H9 (cell line): ENCODE data around the gene COL4A4. TPM values are rescaled to one million over a fixed set of nuclear protein-coding genes. Genes with fewer than 3 reads are reported as not detected.
A peak's percentile ranks its signal among the peaks of the same experiment; 100 is the strongest.

Source experiments
- DNase-seq: peaks from one replicate; pipeline ENCODE4 v3.0.0-alpha.2; 2017
- H2AFZ ChIP-seq: one replicate; pipeline ENCODE4 v1.6.1; 2013; ENCODE audit warnings: mild to moderate bottlenecking, low read length, control low read depth, moderate library complexity
- H2AK5ac ChIP-seq: 2 replicates; pipeline ENCODE4 v1.6.1; 2013; ENCODE audit warnings: low read length, control low read depth, mixed read lengths; ENCODE audit not compliant: insufficient read length
- H2BK120ac ChIP-seq: one replicate; pipeline ENCODE4 v1.6.1; 2013; ENCODE audit warnings: low read depth, mild to moderate bottlenecking, low read length, control low read depth, inconsistent platforms; ENCODE audit not compliant: poor library complexity, severe bottlenecking
- H2BK12ac ChIP-seq: 2 replicates; pipeline ENCODE4 v1.6.1; 2013; ENCODE audit warnings: low read length, control low read depth, mixed read lengths, low read depth; ENCODE audit not compliant: insufficient read length
- H2BK15ac ChIP-seq: 2 replicates; pipeline ENCODE4 v1.6.1; 2013; ENCODE audit warnings: low read depth, low read length, control low read depth
- H2BK20ac ChIP-seq: one replicate; pipeline ENCODE4 v1.6.1; 2013; ENCODE audit warnings: low read depth, mild to moderate bottlenecking, low read length, control low read depth, inconsistent platforms; ENCODE audit not compliant: poor library complexity, severe bottlenecking
- H2BK5ac ChIP-seq: 2 replicates; pipeline ENCODE4 v1.6.1; 2013; ENCODE audit warnings: low read length, control low read depth, mixed read lengths; ENCODE audit not compliant: insufficient read length
- H3K14ac ChIP-seq: 2 replicates; pipeline ENCODE4 v1.6.1; 2013; ENCODE audit warnings: low read length, control low read depth; ENCODE audit not compliant: insufficient read depth
- H3K18ac ChIP-seq: 2 replicates; pipeline ENCODE4 v1.6.1; 2013; ENCODE audit warnings: low read depth, mild to moderate bottlenecking, mixed read lengths, low read length, control low read depth; ENCODE audit not compliant: insufficient read length
- H3K23ac ChIP-seq: 2 replicates; pipeline ENCODE4 v1.6.1; 2013; ENCODE audit warnings: low read length, control low read depth, mixed read lengths, low read depth; ENCODE audit not compliant: insufficient read length
- H3K23me2 ChIP-seq: 2 replicates; pipeline ENCODE4 v1.6.1; 2013; ENCODE audit warnings: low read depth, mild to moderate bottlenecking, mixed read lengths, low read length, control low read depth; ENCODE audit not compliant: insufficient read length, poor library complexity, severe bottlenecking
- H3K27ac ChIP-seq: 2 replicates; pipeline ENCODE4 v1.5.1; 2013; ENCODE audit warnings: low read length, control low read depth, mixed read lengths, low read depth; ENCODE audit not compliant: insufficient read length
- H3K27me3 ChIP-seq: 2 replicates; pipeline ENCODE4 v1.6.1; 2013; ENCODE audit warnings: low read length, control low read depth, inconsistent platforms; ENCODE audit not compliant: insufficient read depth
- H3K4ac ChIP-seq: 2 replicates; pipeline ENCODE4 v1.6.1; 2013; ENCODE audit warnings: low read depth, mild to moderate bottlenecking, control low read depth, inconsistent platforms, low read length, moderate library complexity
- H3K4me1 ChIP-seq: 2 replicates; pipeline ENCODE4 v1.6.1; 2013; ENCODE audit warnings: low read length, control low read depth, inconsistent platforms; ENCODE audit not compliant: insufficient read depth
- H3K4me2 ChIP-seq: 2 replicates; pipeline ENCODE4 v1.6.1; 2013; ENCODE audit warnings: low read length, control low read depth, mixed read lengths; ENCODE audit not compliant: insufficient read length, insufficient read depth
- H3K56ac ChIP-seq: 2 replicates; pipeline ENCODE4 v1.6.1; 2013; ENCODE audit warnings: low read depth, mild to moderate bottlenecking, mixed read lengths, low read length, control low read depth; ENCODE audit not compliant: insufficient read length
- H3K79me1 ChIP-seq: 2 replicates; pipeline ENCODE4 v1.6.1; 2013; ENCODE audit warnings: low read depth, mild to moderate bottlenecking, moderate library complexity, low read length, control low read depth, inconsistent platforms; ENCODE audit not compliant: insufficient read depth, poor library complexity, severe bottlenecking
- H3K79me2 ChIP-seq: 2 replicates; pipeline ENCODE4 v1.6.1; 2013; ENCODE audit warnings: low read length, control low read depth, inconsistent platforms; ENCODE audit not compliant: insufficient read depth
- H3K9ac ChIP-seq: 2 replicates; pipeline ENCODE4 v1.6.1; 2013; ENCODE audit warnings: low read length, control low read depth, mixed read lengths; ENCODE audit not compliant: insufficient read length; ENCODE audit errors: extremely low read depth
- H3K9me3 ChIP-seq: one replicate; pipeline ENCODE4 v1.6.1; 2013; ENCODE audit warnings: low read depth, low read length, inconsistent platforms; ENCODE audit not compliant: control insufficient read depth
- H3T11ph ChIP-seq: one replicate; pipeline ENCODE4 v1.6.1; 2013; ENCODE audit warnings: mild to moderate bottlenecking, low read length, control low read depth, inconsistent platforms
- H4K20me1 ChIP-seq: one replicate; pipeline ENCODE4 v1.6.1; 2013; ENCODE audit not compliant: control insufficient read depth, insufficient read length, insufficient read depth
- H4K5ac ChIP-seq: 2 replicates; pipeline ENCODE4 v1.6.1; 2013; ENCODE audit warnings: low read depth, mild to moderate bottlenecking, mixed read lengths, low read length, control low read depth; ENCODE audit not compliant: insufficient read length
- H4K8ac ChIP-seq: replicated peaks from 2 replicates; pipeline ENCODE4 v1.6.1; 2013; ENCODE audit warnings: low read length, control low read depth, mixed read lengths, low read depth; ENCODE audit not compliant: insufficient read length
- H4K91ac ChIP-seq: 2 replicates; pipeline ENCODE4 v1.6.1; 2013; ENCODE audit warnings: low read depth, mild to moderate bottlenecking, moderate library complexity, mixed read lengths, low read length, control low read depth; ENCODE audit not compliant: insufficient read length
- H3K27ac Mint-ChIP-seq, 3 experiments: 2 replicates in 2 of 3; 3 replicates in 1 of 3; pipeline ENCODE4 v1.8.0; 2020 to 2021; ENCODE audit warnings: mixed read lengths in 3 of 3, mild to moderate bottlenecking in 1 of 3, moderate library complexity in 1 of 3
- H3K27me3 Mint-ChIP-seq: 2 replicates; pipeline ENCODE4 v1.8.0; 2021; ENCODE audit warnings: low read depth, mild to moderate bottlenecking, moderate library complexity, mixed read lengths
- H3K36me3 Mint-ChIP-seq, 3 experiments: 2 replicates in 2 of 3; 3 replicates in 1 of 3; pipeline ENCODE4 v1.8.0; 2020 to 2021; ENCODE audit warnings: low read depth in 3 of 3, mixed read lengths in 3 of 3; ENCODE audit not compliant: insufficient read depth in 1 of 3
- H3K4me1 Mint-ChIP-seq, 2 experiments: 2 replicates each; pipeline ENCODE4 v1.8.0; 2020; ENCODE audit warnings: mixed read lengths in 2 of 2
- H3K4me3 Mint-ChIP-seq, 2 experiments: 2 replicates in 1 of 2; 3 replicates in 1 of 2; pipeline ENCODE4 v1.8.0; 2020 to 2021; ENCODE audit warnings: mild to moderate bottlenecking in 2 of 2, mixed read lengths in 2 of 2, moderate library complexity in 1 of 2
- H3K9me3 Mint-ChIP-seq, 2 experiments: 2 replicates in 1 of 2; 3 replicates in 1 of 2; pipeline ENCODE4 v1.8.0; 2020; ENCODE audit warnings: mild to moderate bottlenecking in 2 of 2, mixed read lengths in 2 of 2, moderate library complexity in 1 of 2
- CTCF ChIP-seq: fragments of 200-600 bp; sonication (generic); conservative IDR thresholded peaks from 3 replicates; pipeline ENCODE4 v1.8.0; 2021; ENCODE audit warnings: antibody characterized with exemption, mild to moderate bottlenecking
- WGBS: extraction: QIAGEN DNeasy Blood & Tissue Kit; methylation state at CpG from one replicate; pipeline ENCODE4 v1.1.7; 2013; ENCODE audit warnings: missing lambda C conversion rate, low lambda C conversion rate, mixed read lengths; ENCODE audit not compliant: insufficient read length; ENCODE audit errors: extremely low coverage; 5-methylcytosine and 5-hydroxymethylcytosine counted together
- total RNA-seq: library from RNA; stranded (reverse); gene quantifications from 2 replicates; pipeline ENCODE4 v1.2.1, GENCODE V29; 2021

COL4A4 gene
- total RNA-seq, 1 experiment from 2014 or later: 0.92 TPM

DNA sequence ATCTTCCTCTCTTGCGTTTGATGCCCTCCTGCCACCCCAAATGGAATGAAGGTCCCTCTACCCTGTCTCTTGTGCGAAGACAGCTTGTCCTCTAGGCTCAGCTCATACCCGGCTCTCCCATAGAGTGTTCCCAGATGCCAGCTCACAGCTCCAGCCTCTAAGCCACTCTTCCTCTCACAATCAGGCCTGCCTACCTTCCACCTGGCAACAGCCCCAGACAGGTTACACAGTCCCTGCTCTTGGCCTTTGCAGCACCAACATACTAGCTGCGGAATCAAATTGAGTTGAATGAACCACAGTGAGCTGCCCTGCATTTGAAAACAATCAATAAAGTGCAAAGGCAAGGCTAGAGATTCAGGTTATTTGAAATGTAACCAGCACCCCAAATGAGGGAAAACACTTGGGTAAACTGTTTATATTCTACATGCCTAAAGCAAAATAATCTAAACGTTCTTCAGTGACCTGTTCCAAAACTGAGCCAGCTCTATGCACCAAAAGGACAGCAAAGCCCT, 105.1 kb downstream of the COL4A4 start:
- Histone ChIP-seq H2BK5ac (no peak overlapping the region), H2AK5ac (no peak overlapping the region), H3K56ac (no peak overlapping the region), H3T11ph (no peak overlapping the region), H3K79me2 (no peaks in the 10 kb centered on the region), H4K5ac (no peak overlapping the region), H3K4ac (no peak overlapping the region), H3K18ac (no peak overlapping the region), H3K4me1 (no peaks in the 10 kb centered on the region; the same call in 1 of the 2 replicates), H3K9me3 (no peaks in the 10 kb centered on the region), H3K27me3 (no peaks in the 10 kb centered on the region), H3K27ac (no peak overlapping the region), H3K4me2 (no peak overlapping the region), H3K14ac (no peak overlapping the region), H4K91ac (no peak overlapping the region), H2BK20ac (no peak overlapping the region), H3K23ac (no peak overlapping the region), H2AFZ (no peak overlapping the region), H3K9ac (no peak overlapping the region), H2BK120ac (no peak overlapping the region), H4K20me1 (no peaks in the 10 kb centered on the region), H4K8ac (no peak overlapping the region), H3K79me1 (no peaks in the 10 kb centered on the region), H2BK15ac (no peak overlapping the region), H3K23me2 (no peaks in the 10 kb centered on the region), H2BK12ac (no peak overlapping the region)
- Mint-ChIP-seq H3K4me3 (no peak overlapping the region), H3K36me3 (peaks cover 3 to 8% (median 4%) of the 10 kb centered on the region in 3 experiments; a peak in 4 of 7 replicates), H3K4me1 (peaks cover under 1 to 7% of the 10 kb centered on the region in 2 experiments; a peak in 3 of 4 replicates), H3K27me3 (no peaks in the 10 kb centered on the region), H3K9me3 (no peaks in the 10 kb centered on the region), H3K27ac (peak overlapping the region in 2 of 3 experiments; percentile 25 to 63; a peak in 2 of 7 replicates)
- no CpG with 5 or more reads among the region's 5 CpGs for WGBS
- no peak for DNase-seq
- no peak for TF ChIP-seq CTCF
